ENCODE measurements around the gene TTLL5.
A peak's percentile ranks its signal among the peaks of the same experiment; 100 is the strongest.

Gene TTLL5

GRCh38 chr14:75654127-75654732 lies 6.8 kb upstream of the TTLL5 start:
- ATAC-seq (replicated peaks; ENCODE audit: extremely low read depth, poor library complexity, severe bottlenecking) = peak; percentile 62
- Mint-ChIP-seq H3K27ac (ENCODE audit: low read depth) (no peak overlapping the region), H3K4me3 (no peak overlapping the region), H3K9me3 (no peaks in the 10 kb centered on the region), H3K4me1 (peaks cover 7% of the 10 kb centered on the region), H3K27me3 (no peaks in the 10 kb centered on the region), H3K36me3 (ENCODE audit: insufficient read depth) (peaks cover 42% of the 10 kb centered on the region)
- DNase-seq (ENCODE audit: low spot score in 2 of 2) = peak; percentile 70 to 76

DNA sequence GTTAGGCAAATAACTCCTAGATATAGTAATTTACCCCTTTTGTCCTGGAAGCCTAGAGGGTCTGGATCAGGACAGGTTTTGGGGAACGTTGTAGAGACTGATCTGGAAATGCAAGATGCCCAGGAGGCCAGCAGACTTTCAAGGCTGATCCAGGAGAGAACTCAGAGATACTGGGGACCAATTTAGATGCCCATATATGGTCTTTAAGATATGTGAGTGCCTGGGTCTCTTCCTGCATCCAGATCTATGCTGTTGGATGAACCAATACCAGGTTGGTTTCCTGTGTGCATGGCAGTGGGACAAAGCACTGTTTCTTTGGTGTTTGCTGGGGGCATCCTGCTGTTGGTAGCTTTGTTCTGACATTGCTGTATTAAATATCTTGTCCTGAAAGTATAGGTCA lies 5.8 kb upstream of the TTLL5 start:
- DNase-seq (ENCODE audit: low spot score in 2 of 2) (no peak), ATAC-seq (replicated peaks; ENCODE audit: extremely low read depth, poor library complexity, severe bottlenecking) (no peak)
- Mint-ChIP-seq H3K36me3 (ENCODE audit: insufficient read depth) (peaks cover 36% of the 10 kb centered on the region), H3K27ac (ENCODE audit: low read depth) (no peak overlapping the region), H3K4me1 (peaks cover 14% of the 10 kb centered on the region), H3K27me3 (no peaks in the 10 kb centered on the region), H3K9me3 (no peaks in the 10 kb centered on the region), H3K4me3 (no peak overlapping the region)

DNA sequence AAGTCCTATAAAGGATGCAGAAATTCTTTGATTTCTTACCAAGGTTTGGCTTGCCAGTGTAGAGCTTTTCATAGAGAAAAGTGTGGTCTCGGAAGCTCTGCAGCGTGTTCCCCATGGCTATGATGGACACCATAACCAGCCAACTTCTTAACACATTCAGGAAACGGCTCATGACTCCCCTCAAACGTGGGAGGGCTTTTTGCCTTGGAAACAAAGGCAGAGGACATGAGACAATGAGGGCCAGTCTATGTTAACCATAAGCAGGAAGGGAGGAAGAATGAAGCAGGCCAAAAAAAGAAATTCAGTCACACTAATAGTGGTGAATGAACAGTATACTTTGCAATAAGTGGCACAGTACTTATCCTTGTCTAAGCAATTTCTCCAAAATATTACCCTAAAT lies 3.7 kb upstream of the TTLL5 start:
- DNase-seq (ENCODE audit: low spot score in 2 of 2) = no peak
- Mint-ChIP-seq H3K27ac (ENCODE audit: low read depth) (no peak overlapping the region), H3K4me1 (peaks cover 28% of the 10 kb centered on the region), H3K9me3 (no peaks in the 10 kb centered on the region), H3K27me3 (no peaks in the 10 kb centered on the region), H3K4me3 (no peak overlapping the region), H3K36me3 (ENCODE audit: insufficient read depth) (peaks cover 32% of the 10 kb centered on the region)
- no peak for ATAC-seq (replicated peaks; ENCODE audit: extremely low read depth, poor library complexity, severe bottlenecking)

DNA sequence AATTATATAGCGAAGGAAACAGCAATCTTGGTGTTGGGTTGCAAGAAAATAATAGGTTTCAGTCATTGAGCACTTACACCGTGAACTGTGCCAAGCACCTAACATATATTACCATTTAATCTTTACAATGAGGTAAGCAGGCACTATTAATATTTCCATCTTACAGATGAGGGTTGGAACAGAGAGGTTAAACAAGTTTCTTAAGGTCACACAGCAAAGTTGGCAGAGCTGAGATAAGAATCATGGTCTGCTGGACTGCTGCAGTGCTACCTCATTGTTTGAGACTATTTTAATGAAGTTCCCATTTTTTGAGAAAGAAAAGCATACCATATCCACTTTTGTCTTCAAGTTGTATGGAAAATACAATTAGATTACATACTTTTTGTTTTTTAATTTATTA lies 2.1 kb upstream of the TTLL5 start:
- Mint-ChIP-seq H3K27me3 (no peaks in the 10 kb centered on the region), H3K4me3 (no peak overlapping the region), H3K9me3 (no peaks in the 10 kb centered on the region), H3K4me1 (peaks cover 28% of the 10 kb centered on the region), H3K27ac (ENCODE audit: low read depth) (peak overlapping the region; percentile 68), H3K36me3 (ENCODE audit: insufficient read depth) (peaks cover 23% of the 10 kb centered on the region)
- DNase-seq (ENCODE audit: low spot score in 2 of 2) (no peak), ATAC-seq (replicated peaks; ENCODE audit: extremely low read depth, poor library complexity, severe bottlenecking) (no peak)

- H3K36me3 Mint-ChIP-seq (ENCODE audit: insufficient read depth) = peaks cover 19% of the 10 kb centered on the region
- H3K4me3 Mint-ChIP-seq = peak overlapping the region; percentile 92
- H3K27me3 Mint-ChIP-seq = no peaks in the 10 kb centered on the region
- peaks cover 28% of the 10 kb centered on the region for H3K4me1 Mint-ChIP-seq
- H3K27ac Mint-ChIP-seq (ENCODE audit: low read depth) = peak overlapping the region; percentile 98
- no peaks in the 10 kb centered on the region for H3K9me3 Mint-ChIP-seq
- ATAC-seq (replicated peaks; ENCODE audit: extremely low read depth, poor library complexity, severe bottlenecking) = no peak
- no peak for DNase-seq (ENCODE audit: low spot score in 2 of 2)
Observed at GRCh38 chr14:75660238-75660629, 812 bp upstream of the TTLL5 start.

- H3K4me1 Mint-ChIP-seq = peaks cover 28% of the 10 kb centered on the region
- H3K4me3 Mint-ChIP-seq = peak overlapping the region; percentile 92
- no peak for DNase-seq (ENCODE audit: low spot score in 2 of 2)
- ATAC-seq (replicated peaks; ENCODE audit: extremely low read depth, poor library complexity, severe bottlenecking) = no peak
- no peaks in the 10 kb centered on the region for H3K27me3 Mint-ChIP-seq
- peaks cover 16% of the 10 kb centered on the region for H3K36me3 Mint-ChIP-seq (ENCODE audit: insufficient read depth)
- H3K9me3 Mint-ChIP-seq = no peaks in the 10 kb centered on the region
- peak overlapping the region; percentile 98 for H3K27ac Mint-ChIP-seq (ENCODE audit: low read depth)
Observed at GRCh38 chr14:75661499-75661814, 411 bp downstream of the TTLL5 start.

- peaks cover 16% of the 10 kb centered on the region for H3K36me3 Mint-ChIP-seq (ENCODE audit: insufficient read depth)
- no peaks in the 10 kb centered on the region for H3K27me3 Mint-ChIP-seq
- H3K27ac Mint-ChIP-seq (ENCODE audit: low read depth) = no peak overlapping the region
- ATAC-seq (replicated peaks; ENCODE audit: extremely low read depth, poor library complexity, severe bottlenecking) (no peak), DNase-seq (ENCODE audit: low spot score in 2 of 2) (no peak)
- H3K4me3 Mint-ChIP-seq = peak overlapping the region; percentile 2
- H3K4me1 Mint-ChIP-seq = peaks cover 28% of the 10 kb centered on the region
- no peaks in the 10 kb centered on the region for H3K9me3 Mint-ChIP-seq
Observed at GRCh38 chr14:75662966-75663365, 1.9 kb downstream of the TTLL5 start.

DNA sequence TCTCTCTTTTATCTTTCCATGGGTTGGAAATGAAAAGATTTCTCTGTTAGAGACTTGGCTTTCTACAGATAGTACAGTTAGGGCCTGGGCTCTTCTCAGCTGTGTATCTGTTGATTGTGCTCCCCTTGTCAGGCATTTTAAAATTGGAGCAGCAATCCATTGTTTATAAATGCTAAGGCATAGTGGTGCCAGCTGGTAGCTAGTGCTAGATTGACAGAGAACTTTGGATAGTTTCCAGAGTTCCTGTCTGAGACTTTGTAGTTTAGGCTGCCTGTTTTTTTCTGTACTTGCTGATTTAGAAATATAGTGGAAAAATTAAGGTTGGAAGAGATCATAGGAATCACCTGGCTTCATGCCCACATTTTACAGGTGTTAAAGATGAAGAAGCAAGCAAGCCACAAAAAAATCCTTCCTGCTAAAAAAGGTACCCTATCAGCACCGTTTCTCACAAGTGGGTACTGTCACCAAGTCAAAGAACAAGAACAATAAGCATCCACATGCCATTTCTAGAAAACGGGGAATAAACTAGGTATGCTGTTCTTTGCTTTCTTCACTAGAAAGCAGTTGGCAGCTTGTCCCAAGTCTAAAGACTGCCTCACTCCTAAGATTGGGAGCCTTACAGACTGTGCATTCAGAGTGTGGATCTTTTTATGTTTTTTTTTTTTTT lies 6.2 kb downstream of the TTLL5 start:
- no peak for DNase-seq (ENCODE audit: low spot score in 2 of 2)
- no peak for ATAC-seq (replicated peaks; ENCODE audit: extremely low read depth, poor library complexity, severe bottlenecking)
- H3K9me3 Mint-ChIP-seq = no peaks in the 10 kb centered on the region
- no peaks in the 10 kb centered on the region for H3K4me1 Mint-ChIP-seq
- H3K27ac Mint-ChIP-seq (ENCODE audit: low read depth) = no peak overlapping the region
- peaks cover 20% of the 10 kb centered on the region for H3K36me3 Mint-ChIP-seq (ENCODE audit: insufficient read depth)
- H3K4me3 Mint-ChIP-seq = no peak overlapping the region
- no peaks in the 10 kb centered on the region for H3K27me3 Mint-ChIP-seq

GRCh38 chr14:75672605-75673192 lies 11.7 kb downstream of the TTLL5 start:
- ATAC-seq (replicated peaks; ENCODE audit: extremely low read depth, poor library complexity, severe bottlenecking) (no peak), DNase-seq (ENCODE audit: low spot score in 2 of 2) (no peak)
- Mint-ChIP-seq H3K4me1 (peaks cover 12% of the 10 kb centered on the region), H3K27me3 (no peaks in the 10 kb centered on the region), H3K27ac (ENCODE audit: low read depth) (peak overlapping the region; percentile 9), H3K4me3 (no peak overlapping the region), H3K9me3 (no peaks in the 10 kb centered on the region), H3K36me3 (ENCODE audit: insufficient read depth) (peaks cover 19% of the 10 kb centered on the region)

DNA sequence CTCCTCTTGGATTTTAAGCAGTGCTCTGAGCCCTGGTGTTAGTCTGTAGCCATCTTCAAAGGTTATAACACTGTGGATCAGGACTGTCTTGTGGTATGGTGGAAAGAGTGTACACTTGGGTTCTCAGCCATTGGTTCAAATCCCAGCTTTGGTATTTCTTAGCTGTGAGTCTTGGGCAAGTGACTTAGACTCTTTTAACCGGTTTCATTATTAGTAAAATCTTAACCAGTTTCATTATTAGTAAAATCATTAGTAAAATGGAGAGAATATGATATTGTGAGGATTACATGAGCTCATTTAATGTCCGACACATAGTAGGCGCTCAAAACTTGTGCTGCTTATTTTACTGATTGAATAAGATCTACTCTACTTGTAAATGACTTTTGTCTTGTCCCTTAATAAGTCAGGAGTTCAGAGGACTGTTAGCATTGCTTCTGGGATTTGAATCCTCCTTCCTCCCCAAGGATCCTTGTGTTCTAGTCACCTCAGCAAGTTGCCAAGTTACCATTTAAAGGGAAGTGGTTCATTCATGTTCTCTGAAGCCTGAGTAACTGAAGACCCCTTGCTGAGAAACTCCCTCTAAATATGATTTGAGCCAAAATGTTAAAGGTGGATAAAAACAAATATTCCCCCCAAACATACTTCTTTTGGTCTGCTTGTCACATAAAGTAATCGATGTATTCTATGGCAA lies 12.4 kb downstream of the TTLL5 start:
- ATAC-seq (replicated peaks; ENCODE audit: extremely low read depth, poor library complexity, severe bottlenecking) (no peak), DNase-seq (ENCODE audit: low spot score in 2 of 2) (no peak)
- Mint-ChIP-seq H3K4me1 (peaks cover 12% of the 10 kb centered on the region), H3K4me3 (no peak overlapping the region), H3K9me3 (no peaks in the 10 kb centered on the region), H3K27ac (ENCODE audit: low read depth) (peak overlapping the region; percentile 9), H3K27me3 (no peaks in the 10 kb centered on the region), H3K36me3 (ENCODE audit: insufficient read depth) (peaks cover 17% of the 10 kb centered on the region)

- Mint-ChIP-seq H3K27me3 (no peaks in the 10 kb centered on the region), H3K4me1 (peaks cover 12% of the 10 kb centered on the region), H3K36me3 (ENCODE audit: insufficient read depth) (peaks cover 9% of the 10 kb centered on the region), H3K9me3 (no peaks in the 10 kb centered on the region), H3K27ac (ENCODE audit: low read depth) (no peak overlapping the region), H3K4me3 (no peak overlapping the region)
- ATAC-seq (replicated peaks; ENCODE audit: extremely low read depth, poor library complexity, severe bottlenecking) = no peak
- DNase-seq (ENCODE audit: low spot score in 2 of 2) = no peak
Observed at GRCh38 chr14:75675265-75675960, 14.4 kb downstream of the TTLL5 start.

DNA sequence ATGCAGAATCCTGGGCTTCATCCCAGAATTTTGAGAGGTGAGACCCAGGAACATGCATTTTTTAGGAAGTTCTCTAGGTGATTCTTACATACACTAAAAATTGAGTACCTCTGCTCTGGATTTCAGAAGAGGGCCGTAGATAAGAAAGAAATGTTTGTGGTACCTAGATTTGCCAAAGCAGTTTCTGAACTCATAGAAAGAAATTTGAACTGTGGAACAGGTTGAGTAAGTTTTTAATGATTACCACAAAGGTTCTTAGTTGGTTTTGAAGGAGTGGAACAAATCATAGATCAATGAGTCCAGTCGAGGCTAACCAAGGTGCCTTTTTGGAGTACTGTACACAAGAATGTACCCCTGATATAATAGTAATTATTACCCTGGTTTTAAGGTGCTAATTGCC lies 24.9 kb downstream of the TTLL5 start:
- ATAC-seq (replicated peaks; ENCODE audit: extremely low read depth, poor library complexity, severe bottlenecking) (no peak), DNase-seq (ENCODE audit: low spot score in 2 of 2) (no peak)
- no peaks in the 10 kb centered on the region for H3K27me3 Mint-ChIP-seq
- H3K9me3 Mint-ChIP-seq = no peaks in the 10 kb centered on the region
- H3K4me3 Mint-ChIP-seq = no peak overlapping the region
- no peaks in the 10 kb centered on the region for H3K4me1 Mint-ChIP-seq
- no peak overlapping the region for H3K27ac Mint-ChIP-seq (ENCODE audit: low read depth)
- peaks cover 32% of the 10 kb centered on the region for H3K36me3 Mint-ChIP-seq (ENCODE audit: insufficient read depth)
